Stimulated activated CD8-positive, alpha-beta memory T cell treated with anti-CD3 and anti-CD28 coated beads, Interleukin-12 subunit alpha, Interleukin-12 subunit beta, amount 100 ng/mL, for 4 hours (primary cell): ENCODE data around the gene MBNL1.
"Not testable (repeated sequence)": the region's sequence is repeated elsewhere in the genome, so short reads cannot be mapped to it uniquely, and the experiment has no call there.

Experiments used
- DNase-seq: peaks from one replicate; pipeline ENCODE4 v3.0.0-alpha.2; 2020; ENCODE audit warnings: low read depth

The MBNL1 gene

GRCh38 chr3:152350139-152350538 is 81.4 kb downstream of the MBNL1 start:
- DNase-seq, result no peak

DNA sequence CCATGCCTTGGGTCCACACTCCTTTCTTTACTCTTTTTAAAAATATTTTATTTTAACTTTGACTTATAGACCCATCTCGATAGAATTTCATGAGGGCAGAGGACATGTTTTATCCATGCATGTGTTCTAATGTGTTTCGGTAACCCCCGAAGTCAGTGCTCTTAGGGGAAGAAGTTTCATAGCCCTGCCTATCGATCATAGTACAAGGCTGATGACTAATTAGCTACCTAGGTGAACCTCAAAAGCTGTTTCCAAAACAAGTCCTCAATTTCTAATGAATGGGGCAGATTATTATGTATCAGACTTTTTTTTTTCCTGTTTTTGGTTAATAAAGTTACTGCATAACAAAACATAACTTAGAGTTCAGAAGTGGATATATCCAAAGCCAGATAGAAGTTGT is 82.0 kb downstream of the MBNL1 start:
- DNase-seq, result no peak

DNA sequence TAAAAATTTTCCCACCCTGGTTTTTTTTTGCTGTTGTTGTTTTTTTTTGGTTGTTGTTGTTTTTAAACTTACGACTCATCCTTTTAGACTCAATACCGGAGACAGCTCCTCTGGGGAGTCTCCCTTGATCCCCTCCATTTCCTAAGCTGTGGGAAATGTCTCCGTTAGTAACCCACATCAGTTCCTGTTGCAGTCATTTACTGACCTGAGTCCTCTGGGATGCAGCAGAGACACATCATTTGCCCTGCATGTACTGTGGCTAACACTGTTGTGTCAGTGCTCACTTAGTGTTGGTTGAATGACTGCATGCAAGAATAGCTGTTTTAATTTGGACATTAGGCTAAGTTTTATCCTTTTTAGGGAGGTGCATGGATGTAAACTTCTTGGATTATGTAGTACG is 83.8 kb downstream of the MBNL1 start:
- no peak for DNase-seq

DNA sequence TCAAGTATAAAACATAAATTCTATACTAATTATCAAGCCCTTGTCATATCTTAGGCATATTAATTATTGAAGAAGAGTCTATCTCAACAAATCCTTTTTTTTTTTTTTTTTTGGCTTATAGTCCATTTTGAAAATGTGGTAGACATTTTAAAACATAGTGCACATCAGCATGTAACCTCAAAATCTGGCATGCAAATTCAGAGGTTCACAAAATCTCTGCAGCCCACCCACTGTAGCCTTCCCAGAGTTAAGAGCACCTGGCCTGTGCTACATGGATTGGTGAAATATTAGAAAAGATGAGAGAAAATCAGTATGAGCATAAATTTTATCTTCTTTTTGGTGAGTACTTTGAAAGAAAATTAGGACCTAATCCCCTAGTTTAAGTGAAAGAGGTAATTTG is 84.8 kb downstream of the MBNL1 start:
- no peak for DNase-seq

GRCh38 chr3:152355744-152356665 is 87.3 kb downstream of the MBNL1 start:
- no peak for DNase-seq

- DNase-seq, result no peak
Measured at GRCh38 chr3:152356870-152357276, 88.1 kb downstream of the MBNL1 start.

DNA sequence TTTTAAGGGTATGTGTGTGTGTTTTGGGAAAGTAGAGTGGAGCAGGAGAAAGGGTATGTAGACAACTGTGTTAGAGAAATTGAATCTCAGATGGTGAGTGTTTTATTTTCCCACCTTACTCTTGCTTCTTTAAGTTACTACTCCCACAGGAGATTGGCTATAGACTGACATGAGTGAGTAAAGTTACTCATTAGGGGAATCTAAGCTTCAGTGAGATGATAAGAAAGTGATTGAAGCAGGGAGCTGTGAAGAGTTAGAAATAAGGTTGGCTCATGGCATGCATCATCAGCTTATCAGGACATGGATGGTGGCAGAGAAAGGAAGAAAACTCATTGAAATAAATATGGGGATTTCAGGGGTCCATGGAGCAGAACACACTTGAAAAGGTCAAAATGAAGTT is 88.9 kb downstream of the MBNL1 start:
- DNase-seq, result no peak

GRCh38 chr3:152359385-152360248 is 90.9 kb downstream of the MBNL1 start:
- no peak for DNase-seq

DNA sequence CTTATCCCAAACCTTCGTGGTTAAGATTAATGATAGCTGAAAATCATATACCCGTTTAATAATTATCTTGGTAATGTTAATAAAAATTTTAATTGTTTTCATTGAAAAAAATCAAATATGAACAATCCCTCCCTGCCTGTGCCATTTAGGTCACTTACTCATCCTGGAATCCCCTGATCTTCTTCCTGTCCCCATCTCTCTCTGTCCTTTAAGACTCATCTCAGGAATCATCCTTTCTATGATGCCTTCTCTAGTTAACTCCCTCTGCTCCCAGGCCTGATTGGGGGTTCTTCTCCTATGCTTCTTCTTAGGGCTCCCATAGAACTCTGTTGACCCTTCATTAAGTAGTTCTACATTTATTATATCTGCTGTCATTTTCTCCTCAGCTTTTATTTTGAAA is 91.6 kb downstream of the MBNL1 start:
- DNase-seq, result no peak

DNA sequence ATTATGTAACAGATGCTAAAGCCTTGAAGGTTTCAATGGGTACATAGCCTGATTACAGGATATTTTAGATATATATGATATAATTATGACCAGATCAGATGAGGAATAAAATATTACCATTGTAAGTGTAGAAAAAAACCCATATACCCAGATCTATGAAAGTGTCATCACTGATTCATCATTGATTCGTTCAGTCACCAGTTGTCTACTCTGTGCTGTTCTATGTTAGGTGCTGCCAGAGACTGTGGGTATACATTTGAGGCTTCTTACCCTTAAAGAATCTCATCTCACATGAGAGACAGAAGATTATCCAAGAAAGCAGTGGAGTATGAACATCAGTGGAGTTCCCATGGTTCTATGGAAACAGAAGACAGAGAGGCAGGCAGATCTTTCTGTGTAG is 92.2 kb downstream of the MBNL1 start:
- DNase-seq, result no peak

DNA sequence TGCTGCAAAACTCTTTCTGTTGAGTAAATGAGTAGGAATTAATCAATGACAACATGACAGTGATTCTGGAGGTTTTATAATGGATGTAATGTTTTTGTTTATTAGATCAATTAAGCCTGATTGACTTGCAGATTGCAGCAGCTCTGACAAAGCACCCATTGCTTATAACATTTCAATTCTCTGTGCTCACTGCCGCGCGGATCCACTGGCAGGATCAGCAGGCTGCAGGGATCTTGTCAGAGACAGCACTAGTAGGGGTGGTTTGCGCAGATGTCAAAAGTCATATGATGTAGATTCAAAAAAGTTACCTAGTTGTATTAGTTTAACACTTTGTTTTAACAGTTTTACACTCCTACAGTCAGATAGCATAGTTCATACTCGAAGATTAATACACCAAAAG is 93.4 kb downstream of the MBNL1 start:
- no peak for DNase-seq

DNA sequence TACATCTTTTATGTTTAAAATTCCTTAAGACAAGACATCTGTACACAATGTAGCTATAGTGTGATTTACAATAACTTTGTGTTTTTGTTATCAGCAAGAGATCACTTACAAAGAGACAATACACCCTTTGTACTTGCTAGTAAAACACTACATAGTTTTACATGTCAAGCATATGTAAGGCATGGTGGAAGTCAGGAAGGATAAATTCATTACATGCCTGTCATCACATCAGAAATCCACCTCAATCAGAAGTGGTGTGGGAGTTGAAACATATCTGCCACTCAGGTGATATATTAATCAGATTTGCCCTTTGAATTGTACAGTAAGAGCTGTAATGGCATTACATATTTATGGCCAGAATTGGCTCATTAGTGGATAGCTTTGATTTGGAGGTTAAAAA is 95.5 kb downstream of the MBNL1 start:
- DNase-seq, result no peak

- DNase-seq, result no peak
Measured at GRCh38 chr3:152365126-152365525, 96.4 kb downstream of the MBNL1 start.

- DNase-seq, result no peak
Measured at GRCh38 chr3:152365766-152366593, 97.3 kb downstream of the MBNL1 start.

DNA sequence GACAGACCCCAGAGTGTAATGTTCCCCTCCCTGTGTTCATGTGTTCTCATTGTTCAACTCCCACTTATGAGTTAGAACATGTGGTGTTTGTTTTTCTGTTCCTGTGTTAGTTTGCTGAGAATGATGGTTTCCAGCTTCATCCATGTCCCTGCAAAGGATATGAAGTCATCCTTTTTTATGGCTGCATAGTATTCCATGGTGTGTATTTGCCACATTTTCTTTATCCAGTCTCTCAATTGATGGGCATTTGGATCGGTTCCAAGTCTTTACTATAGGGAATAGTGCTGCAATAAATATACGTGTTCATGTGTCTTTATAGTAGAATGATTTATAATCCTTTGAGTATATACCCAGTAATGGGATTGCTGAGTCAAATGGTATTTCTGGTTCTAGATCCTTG is 98.5 kb downstream of the MBNL1 start:
- DNase-seq, result not testable (repeated sequence)

GRCh38 chr3:152372633-152373032 is 103.9 kb downstream of the MBNL1 start:
- DNase-seq, result not testable (repeated sequence)

DNA sequence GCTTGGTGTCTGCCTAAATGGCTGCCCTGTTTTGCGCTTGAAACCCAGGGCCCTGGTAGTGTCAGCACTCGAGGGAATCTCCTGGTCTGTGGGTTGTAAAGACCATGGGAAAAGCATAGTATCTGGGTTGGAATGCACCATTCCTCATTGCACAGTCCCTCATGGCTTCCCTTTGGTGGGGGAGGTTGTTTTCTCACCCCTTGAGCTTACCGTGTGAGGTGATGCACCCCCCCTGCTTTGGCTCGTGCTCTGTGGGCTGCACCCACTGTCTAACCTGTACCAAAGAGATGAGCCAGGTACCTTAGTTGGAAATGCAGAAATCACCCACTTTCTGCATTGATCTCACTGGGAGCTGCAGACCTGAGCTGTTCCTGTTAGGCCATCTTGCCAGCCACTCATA is 104.7 kb downstream of the MBNL1 start:
- DNase-seq, result no peak

DNA sequence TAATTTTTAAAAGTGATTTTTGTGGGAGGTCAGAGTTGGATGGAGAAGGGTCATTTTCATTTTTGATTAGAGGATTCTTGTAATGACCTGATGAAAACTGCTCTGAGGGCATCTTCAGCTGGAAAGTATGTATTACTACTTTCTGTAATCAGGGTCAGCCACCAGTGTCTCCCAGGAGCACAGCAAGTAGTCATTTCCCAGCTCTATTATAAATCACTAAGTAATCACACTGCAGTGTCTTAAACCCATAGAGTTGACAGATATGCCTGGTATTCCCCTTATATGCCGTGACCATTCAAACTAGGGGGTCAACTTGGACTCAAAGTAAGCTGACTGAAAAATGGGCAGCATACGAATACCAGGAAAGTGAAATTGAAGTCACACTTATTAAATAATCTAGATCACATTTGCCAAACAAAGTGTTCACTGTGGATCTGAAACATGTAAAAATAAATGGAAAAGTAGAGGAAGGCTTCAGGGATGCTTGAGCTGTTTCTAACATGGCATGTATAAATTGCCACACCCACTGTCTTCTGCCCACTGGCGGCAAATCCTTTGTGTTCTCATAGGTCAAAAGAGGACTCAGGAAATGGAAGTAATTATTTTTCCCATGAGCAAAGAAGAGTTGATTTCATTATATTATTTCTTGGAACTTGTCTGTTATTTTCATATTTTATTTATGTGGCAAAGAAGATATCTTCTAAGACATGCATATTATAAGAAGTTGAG is 105.7 kb downstream of the MBNL1 start:
- no peak for DNase-seq

DNA sequence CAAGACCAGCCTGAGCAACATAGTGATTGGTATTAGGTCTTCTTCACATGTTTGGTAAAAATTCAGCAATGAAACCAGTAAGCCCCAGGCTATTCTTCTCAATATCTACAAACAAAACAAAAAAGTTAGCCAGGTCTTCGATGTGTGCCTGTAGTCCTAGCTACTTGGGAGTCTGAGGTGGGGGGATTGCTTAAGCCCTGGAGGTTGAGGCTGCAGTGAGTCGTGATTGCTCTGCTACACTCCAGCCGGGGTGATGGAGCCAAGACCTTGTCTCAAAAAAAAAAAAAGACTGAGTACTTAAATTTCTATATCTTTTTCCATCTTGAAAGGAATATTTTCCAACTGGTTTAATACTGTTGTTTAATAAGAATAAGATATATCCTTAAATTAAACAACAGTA is 106.8 kb downstream of the MBNL1 start:
- no peak for DNase-seq

GRCh38 chr3:152376351-152377183 is 107.8 kb downstream of the MBNL1 start:
- DNase-seq, result no peak

GRCh38 chr3:152377184-152377570 is 108.4 kb downstream of the MBNL1 start:
- DNase-seq, result no peak
